ENCODE measurements around the gene ZNF664.

ZNF664 gene

DNA sequence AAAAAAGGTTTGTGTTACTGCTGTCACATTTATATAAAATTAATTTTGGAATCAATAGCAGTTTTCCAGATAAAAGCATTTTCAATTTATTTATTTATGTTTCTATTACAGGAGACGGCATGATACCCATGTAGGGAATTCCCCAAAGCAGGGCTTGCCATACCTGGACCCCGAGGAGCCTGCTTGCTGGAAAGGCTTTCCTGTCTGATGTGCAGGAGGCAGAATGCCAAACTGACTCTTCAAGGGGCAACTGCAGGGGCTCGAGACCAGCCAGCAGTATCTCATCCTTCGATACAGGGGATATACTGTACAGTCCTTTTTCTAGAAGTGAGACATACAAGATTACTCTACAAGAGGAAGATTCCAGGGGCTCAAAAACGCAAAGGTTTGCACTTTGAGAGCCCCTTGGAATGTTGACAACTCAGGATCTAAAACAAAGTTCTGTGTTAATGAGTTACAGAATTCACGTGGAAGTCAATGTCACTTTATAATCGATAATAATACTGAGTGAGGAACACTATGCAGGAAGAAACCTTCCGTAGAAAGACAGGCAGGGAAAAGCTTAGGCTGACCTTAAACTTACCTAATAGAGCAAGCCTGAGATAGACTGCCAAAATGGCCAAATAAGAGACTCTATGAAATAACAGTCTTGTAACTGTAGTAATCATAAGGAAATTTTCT, 38.6 kb downstream of the ZNF664 start:
- Histone ChIP-seq H3K4me1 (ENCODE audit: control insufficient read depth, insufficient read depth, low read length, poor library complexity, severe bottlenecking) (no peaks in the 10 kb centered on the region), H3K27ac (ENCODE audit: low read depth, low read length, severe bottlenecking) (no peak overlapping the region), H3K4me3 (ENCODE audit: extremely low read depth, insufficient read depth, low read length, poor library complexity, severe bottlenecking) (no peak overlapping the region), H3K9me3 (ENCODE audit: control insufficient read depth, low read length) (no peaks in the 10 kb centered on the region), H3K36me3 (ENCODE audit: control insufficient read depth, insufficient read depth, low read length) (peaks cover 59% of the 10 kb centered on the region)
- WGBS, 2 experiments (ENCODE audit: insufficient coverage in 2 of 2) = 87 to 91% methylated on average over 3 to 4 of the region's 8 CpGs

DNA sequence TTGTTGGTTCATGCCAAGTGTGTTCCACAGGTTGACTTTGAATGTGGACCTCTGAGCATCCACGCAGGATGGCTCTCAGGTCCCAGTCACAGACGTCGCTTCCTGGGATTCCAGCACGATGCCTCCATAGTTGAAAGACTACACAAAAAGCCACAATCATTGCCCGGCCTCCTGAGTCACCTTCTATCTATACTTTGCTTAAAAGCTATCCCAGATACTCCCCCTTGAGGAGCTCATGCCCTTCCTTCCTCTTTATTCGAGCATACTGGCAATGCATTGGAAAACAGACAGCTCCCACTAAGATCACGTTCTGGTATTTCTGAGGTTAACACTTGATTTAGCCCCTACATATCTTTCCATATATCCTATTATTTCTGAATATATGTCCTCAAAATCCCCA, 40.1 kb downstream of the ZNF664 start:
- H3K4me1 ChIP-seq (ENCODE audit: control insufficient read depth, insufficient read depth, low read length, poor library complexity, severe bottlenecking) = no peaks in the 10 kb centered on the region
- H3K9me3 ChIP-seq (ENCODE audit: control insufficient read depth, low read length) = no peaks in the 10 kb centered on the region
- H3K4me3 ChIP-seq (ENCODE audit: extremely low read depth, insufficient read depth, low read length, poor library complexity, severe bottlenecking) = no peak overlapping the region
- no peak overlapping the region for H3K27ac ChIP-seq (ENCODE audit: low read depth, low read length, severe bottlenecking)
- 89 to 95% methylated on average over 3 to 7 of the region's 7 CpGs for WGBS, 2 experiments (ENCODE audit: insufficient coverage in 2 of 2)
- peaks cover 55% of the 10 kb centered on the region for H3K36me3 ChIP-seq (ENCODE audit: control insufficient read depth, insufficient read depth, low read length)

DNA sequence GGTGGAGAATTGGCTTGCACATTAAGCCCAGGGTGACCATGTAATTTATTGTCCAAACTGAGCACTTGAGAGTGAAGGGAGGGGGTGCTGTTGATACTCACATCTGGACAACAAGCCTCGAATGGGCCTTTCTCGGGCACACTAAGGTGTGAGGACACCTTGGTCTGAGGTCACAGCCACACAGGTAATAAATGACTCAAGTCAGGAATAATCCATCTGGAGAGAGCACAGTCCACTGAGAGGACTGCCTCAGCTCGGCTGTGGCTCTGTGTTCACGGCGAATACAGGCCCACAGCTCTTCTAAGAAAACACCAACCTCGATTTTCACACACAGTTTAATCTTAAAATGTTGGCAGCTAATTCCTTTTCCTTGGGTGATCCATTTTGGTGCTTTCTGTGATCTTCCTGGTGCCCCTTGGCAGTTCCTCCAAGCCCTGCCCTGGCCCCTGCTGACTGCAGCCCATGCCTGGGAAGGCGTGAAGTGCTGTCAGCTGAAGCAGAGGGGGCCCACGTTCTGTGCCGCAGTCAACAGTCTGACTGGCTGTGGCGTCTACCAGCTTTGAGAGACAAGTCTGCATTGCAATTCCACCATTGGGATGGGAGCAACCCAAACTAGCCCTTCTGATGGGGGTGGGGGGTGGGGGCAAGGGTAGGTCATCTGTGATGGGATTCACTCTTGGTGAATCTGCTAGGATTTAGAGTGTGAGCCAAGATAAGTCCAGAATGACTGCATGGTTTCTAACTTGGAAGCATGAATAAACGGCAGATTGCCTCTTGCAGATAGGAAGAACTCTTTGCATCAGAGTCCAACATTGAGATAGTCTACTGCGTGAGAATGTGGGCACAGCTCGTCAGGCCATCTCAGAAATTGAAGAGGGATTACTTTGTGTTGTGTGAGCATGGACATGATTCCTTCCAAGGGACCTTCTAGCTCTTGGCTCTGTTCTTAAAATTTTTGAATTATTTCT, 42.8 kb downstream of the ZNF664 start:
- Histone ChIP-seq H3K27ac (ENCODE audit: low read depth, low read length, severe bottlenecking) (no peak overlapping the region), H3K4me1 (ENCODE audit: control insufficient read depth, insufficient read depth, low read length, poor library complexity, severe bottlenecking) (no peaks in the 10 kb centered on the region), H3K9me3 (ENCODE audit: control insufficient read depth, low read length) (no peaks in the 10 kb centered on the region), H3K4me3 (ENCODE audit: extremely low read depth, insufficient read depth, low read length, poor library complexity, severe bottlenecking) (no peak overlapping the region), H3K36me3 (ENCODE audit: control insufficient read depth, insufficient read depth, low read length) (peaks cover 43% of the 10 kb centered on the region)
- 85 to 90% methylated on average over 11 of the region's 13 CpGs for WGBS, 2 experiments (ENCODE audit: insufficient coverage in 2 of 2)

DNA sequence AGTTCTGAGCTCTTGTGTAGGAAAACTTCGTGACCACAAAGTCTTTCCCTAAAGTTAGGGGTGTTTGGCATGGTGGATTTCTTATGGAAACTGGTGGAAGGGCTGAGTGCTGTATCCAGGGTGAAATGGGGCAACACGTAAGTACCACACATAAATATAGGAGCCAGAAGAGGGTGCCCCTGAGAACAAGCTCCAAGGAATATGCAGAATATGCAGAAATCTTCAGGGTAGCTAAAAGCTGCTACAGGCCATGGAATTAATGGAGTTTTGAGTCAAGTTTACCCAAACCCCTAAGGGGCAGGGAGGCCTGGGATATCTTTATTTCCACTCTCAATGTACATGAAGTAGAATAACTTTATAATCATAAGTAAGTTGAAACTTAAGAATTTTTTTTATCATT, 44.0 kb downstream of the ZNF664 start:
- Histone ChIP-seq H3K9me3 (ENCODE audit: control insufficient read depth, low read length) (peaks cover 3% of the 10 kb centered on the region), H3K4me3 (ENCODE audit: extremely low read depth, insufficient read depth, low read length, poor library complexity, severe bottlenecking) (no peak overlapping the region), H3K36me3 (ENCODE audit: control insufficient read depth, insufficient read depth, low read length) (peaks cover 30% of the 10 kb centered on the region), H3K27ac (ENCODE audit: low read depth, low read length, severe bottlenecking) (no peak overlapping the region), H3K4me1 (ENCODE audit: control insufficient read depth, insufficient read depth, low read length, poor library complexity, severe bottlenecking) (no peaks in the 10 kb centered on the region)
- 83 to 100% methylated on average over 1 of the region's 2 CpGs for WGBS, 2 experiments (ENCODE audit: insufficient coverage in 2 of 2)

DNA sequence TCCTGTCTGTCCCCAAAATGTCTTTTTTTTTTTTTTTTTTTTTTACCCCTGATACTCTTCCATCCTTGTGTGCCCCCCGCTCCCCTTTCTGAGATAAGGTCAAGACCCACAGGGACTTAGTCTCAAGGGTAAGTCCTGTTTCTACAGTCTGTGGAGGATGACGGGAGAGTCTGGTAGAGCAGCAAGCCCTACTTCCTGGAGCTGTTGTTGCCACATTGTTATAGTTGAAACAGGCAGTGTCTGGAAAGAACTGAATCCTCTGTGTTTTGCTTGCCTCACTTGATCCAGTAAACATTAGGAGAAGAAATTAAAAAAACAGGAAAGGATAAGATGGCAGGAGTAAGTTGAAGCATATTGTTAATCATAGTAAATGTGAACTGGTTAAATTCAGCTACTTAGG, 45.5 kb downstream of the ZNF664 start:
- Histone ChIP-seq H3K4me1 (ENCODE audit: control insufficient read depth, insufficient read depth, low read length, poor library complexity, severe bottlenecking) (no peaks in the 10 kb centered on the region), H3K4me3 (ENCODE audit: extremely low read depth, insufficient read depth, low read length, poor library complexity, severe bottlenecking) (no peak overlapping the region), H3K27ac (ENCODE audit: low read depth, low read length, severe bottlenecking) (no peak overlapping the region), H3K9me3 (ENCODE audit: control insufficient read depth, low read length) (peaks cover 5% of the 10 kb centered on the region), H3K36me3 (ENCODE audit: control insufficient read depth, insufficient read depth, low read length) (peaks cover 16% of the 10 kb centered on the region)
- 75 to 83% methylated on average over 1 to 2 of the region's 2 CpGs for WGBS, 2 experiments (ENCODE audit: insufficient coverage in 2 of 2)

DNA sequence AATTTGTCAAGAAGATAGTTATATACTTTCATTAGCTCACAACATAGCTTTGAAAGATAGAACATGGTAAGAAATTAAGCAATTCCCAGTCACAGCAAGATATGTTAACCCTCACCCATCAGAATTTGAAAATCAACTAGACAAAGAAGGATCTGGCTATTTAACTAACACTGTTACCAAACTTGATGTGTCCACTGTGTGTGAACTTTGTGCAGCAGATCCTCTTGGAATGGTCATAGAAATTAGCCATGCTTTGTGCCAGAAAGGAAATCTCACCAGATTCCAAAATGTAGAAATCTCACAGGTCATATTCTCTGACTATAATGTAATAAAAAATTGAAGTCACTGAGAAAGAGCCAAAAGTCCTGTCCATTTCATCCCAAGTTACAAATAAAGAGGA, 46.1 kb downstream of the ZNF664 start:
- no peaks in the 10 kb centered on the region for H3K4me1 ChIP-seq (ENCODE audit: control insufficient read depth, insufficient read depth, low read length, poor library complexity, severe bottlenecking)
- H3K27ac ChIP-seq (ENCODE audit: low read depth, low read length, severe bottlenecking) = no peak overlapping the region
- H3K4me3 ChIP-seq (ENCODE audit: extremely low read depth, insufficient read depth, low read length, poor library complexity, severe bottlenecking) = no peak overlapping the region
- H3K36me3 ChIP-seq (ENCODE audit: control insufficient read depth, insufficient read depth, low read length) = peaks cover 15% of the 10 kb centered on the region
- peaks cover 5% of the 10 kb centered on the region for H3K9me3 ChIP-seq (ENCODE audit: control insufficient read depth, low read length)

DNA sequence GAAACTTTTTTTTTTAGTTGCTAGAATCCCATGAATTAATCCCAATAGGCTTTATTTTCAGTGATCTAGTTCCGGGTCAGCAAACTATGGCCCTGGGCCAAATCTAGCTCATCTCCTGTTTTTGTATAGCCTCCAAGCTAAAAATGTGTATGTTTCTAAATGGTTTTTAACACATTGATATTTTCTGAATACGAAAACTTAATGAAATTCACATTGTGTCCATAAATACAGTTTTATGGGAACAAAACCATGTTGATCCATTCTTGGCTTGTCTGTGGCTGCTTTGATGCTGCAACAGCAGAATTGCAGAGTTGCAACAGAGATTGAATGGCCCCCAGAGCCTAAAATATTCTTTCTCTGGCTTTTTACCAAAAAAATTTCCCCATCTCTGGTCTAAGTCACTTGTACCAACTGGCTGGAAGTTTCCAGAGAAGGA, 47.5 kb downstream of the ZNF664 start:
- Histone ChIP-seq H3K27ac (ENCODE audit: low read depth, low read length, severe bottlenecking) (no peak overlapping the region), H3K4me3 (ENCODE audit: extremely low read depth, insufficient read depth, low read length, poor library complexity, severe bottlenecking) (no peak overlapping the region), H3K4me1 (ENCODE audit: control insufficient read depth, insufficient read depth, low read length, poor library complexity, severe bottlenecking) (peaks cover 7% of the 10 kb centered on the region), H3K9me3 (ENCODE audit: control insufficient read depth, low read length) (peaks cover 5% of the 10 kb centered on the region), H3K36me3 (ENCODE audit: control insufficient read depth, insufficient read depth, low read length) (peaks cover under 1% of the 10 kb centered on the region)
- WGBS, 2 experiments (ENCODE audit: insufficient coverage in 2 of 2) = no CpG with 5 or more reads among the region's 2 CpGs

DNA sequence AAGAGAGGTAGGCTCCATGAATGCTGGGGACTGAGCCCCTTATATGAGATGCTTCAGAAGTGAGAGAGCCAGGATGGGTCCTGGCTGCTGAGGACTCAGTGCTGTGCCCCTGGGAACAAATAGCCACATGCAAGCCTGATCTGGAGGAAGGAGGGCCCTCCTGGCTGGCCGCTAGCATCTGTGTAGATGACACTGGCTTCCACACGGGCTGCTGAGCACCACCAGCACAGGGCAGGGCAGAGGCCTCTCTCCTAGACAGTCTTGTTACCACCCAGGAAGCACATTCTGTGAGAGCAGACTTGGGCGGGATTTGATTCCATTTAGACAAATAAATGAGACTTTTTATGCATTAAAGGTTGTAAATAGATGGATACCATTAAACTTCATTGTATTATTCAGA, 48.0 kb downstream of the ZNF664 start:
- WGBS, 2 experiments (ENCODE audit: insufficient coverage in 2 of 2) = 75 to 96% methylated on average over 2 of the region's 3 CpGs
- Histone ChIP-seq H3K36me3 (ENCODE audit: control insufficient read depth, insufficient read depth, low read length) (no peaks in the 10 kb centered on the region), H3K4me3 (ENCODE audit: extremely low read depth, insufficient read depth, low read length, poor library complexity, severe bottlenecking) (no peak overlapping the region), H3K27ac (ENCODE audit: low read depth, low read length, severe bottlenecking) (no peak overlapping the region), H3K9me3 (ENCODE audit: control insufficient read depth, low read length) (peaks cover 5% of the 10 kb centered on the region), H3K4me1 (ENCODE audit: control insufficient read depth, insufficient read depth, low read length, poor library complexity, severe bottlenecking) (peaks cover 7% of the 10 kb centered on the region)

DNA sequence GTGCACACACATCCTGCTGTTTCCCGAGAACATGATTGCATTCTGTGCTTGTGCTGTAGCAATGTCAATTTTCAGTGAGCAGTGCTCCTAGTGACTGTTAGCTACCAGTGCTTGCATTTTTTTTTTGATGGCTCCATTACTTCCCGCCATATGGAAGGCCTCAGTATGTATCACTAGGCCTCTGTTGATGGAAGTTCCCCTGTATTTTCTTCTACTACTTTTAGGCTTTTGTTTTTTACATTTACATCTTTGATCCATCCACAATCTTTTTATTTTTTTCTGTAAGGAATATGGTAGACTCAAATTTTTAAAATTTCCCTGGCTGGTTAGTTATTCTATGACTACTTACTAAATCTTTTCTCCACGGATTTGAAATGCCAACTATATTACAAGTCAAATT, 49.1 kb downstream of the ZNF664 start:
- H3K4me1 ChIP-seq (ENCODE audit: control insufficient read depth, insufficient read depth, low read length, poor library complexity, severe bottlenecking) = peaks cover 18% of the 10 kb centered on the region
- no peaks in the 10 kb centered on the region for H3K36me3 ChIP-seq (ENCODE audit: control insufficient read depth, insufficient read depth, low read length)
- H3K4me3 ChIP-seq (ENCODE audit: extremely low read depth, insufficient read depth, low read length, poor library complexity, severe bottlenecking) = no peak overlapping the region
- H3K27ac ChIP-seq (ENCODE audit: low read depth, low read length, severe bottlenecking) = no peak overlapping the region
- peaks cover 5% of the 10 kb centered on the region for H3K9me3 ChIP-seq (ENCODE audit: control insufficient read depth, low read length)
- WGBS, 2 experiments (ENCODE audit: insufficient coverage in 2 of 2) = 94 to 100% methylated on average over 1 to 2 of the region's 3 CpGs

DNA sequence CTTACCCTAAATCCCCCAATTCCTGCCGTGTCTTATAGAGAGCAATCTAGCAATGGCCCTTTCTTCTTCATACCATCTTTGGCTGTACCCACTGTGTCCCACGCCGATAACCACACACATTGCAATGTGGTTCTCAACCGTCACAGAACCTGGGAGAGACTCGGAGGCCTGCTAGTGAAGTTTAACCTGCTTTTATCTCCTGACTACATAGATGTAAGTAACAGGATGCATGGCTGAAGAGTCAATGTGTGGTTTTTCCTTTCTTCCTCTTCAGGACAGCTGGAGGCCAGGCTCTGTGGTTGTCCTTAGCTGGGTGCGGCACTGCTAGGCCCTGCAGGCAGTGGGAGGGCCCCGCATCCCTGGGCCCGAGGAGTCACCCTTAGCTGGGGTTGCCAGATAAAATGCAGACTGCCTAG, 51.3 kb downstream of the ZNF664 start:
- Histone ChIP-seq H3K27ac (ENCODE audit: low read depth, low read length, severe bottlenecking) (no peak overlapping the region), H3K4me3 (ENCODE audit: extremely low read depth, insufficient read depth, low read length, poor library complexity, severe bottlenecking) (no peak overlapping the region), H3K9me3 (ENCODE audit: control insufficient read depth, low read length) (peaks cover 5% of the 10 kb centered on the region), H3K36me3 (ENCODE audit: control insufficient read depth, insufficient read depth, low read length) (no peaks in the 10 kb centered on the region), H3K4me1 (ENCODE audit: control insufficient read depth, insufficient read depth, low read length, poor library complexity, severe bottlenecking) (peaks cover 38% of the 10 kb centered on the region)
- WGBS, 2 experiments (ENCODE audit: insufficient coverage in 2 of 2) = 84 to 93% methylated on average over 4 to 8 of the region's 8 CpGs

DNA sequence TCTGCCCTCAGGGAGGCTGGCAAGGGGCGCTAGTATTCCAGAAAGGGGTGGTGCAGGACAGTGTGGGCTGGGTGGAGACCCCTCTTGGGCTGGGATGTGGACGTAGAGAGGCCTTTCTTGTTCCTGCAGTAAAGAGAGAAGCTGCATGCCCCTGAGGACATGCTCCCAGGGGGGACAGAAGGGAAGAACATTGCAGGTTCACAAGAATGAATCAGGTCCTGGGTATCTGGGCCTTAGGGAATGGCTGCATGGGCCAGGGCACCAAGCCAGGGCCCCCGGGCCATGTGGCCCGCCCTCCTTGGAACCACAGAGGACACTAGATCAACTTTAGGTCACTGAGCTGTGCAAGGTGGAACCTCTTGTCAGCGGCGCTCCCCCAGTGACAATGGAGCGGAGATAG, 51.8 kb downstream of the ZNF664 start:
- Histone ChIP-seq H3K27ac (ENCODE audit: low read depth, low read length, severe bottlenecking) (no peak overlapping the region), H3K4me3 (ENCODE audit: extremely low read depth, insufficient read depth, low read length, poor library complexity, severe bottlenecking) (no peak overlapping the region), H3K9me3 (ENCODE audit: control insufficient read depth, low read length) (peaks cover 5% of the 10 kb centered on the region), H3K36me3 (ENCODE audit: control insufficient read depth, insufficient read depth, low read length) (no peaks in the 10 kb centered on the region), H3K4me1 (ENCODE audit: control insufficient read depth, insufficient read depth, low read length, poor library complexity, severe bottlenecking) (peaks cover 43% of the 10 kb centered on the region)
- WGBS, 2 experiments (ENCODE audit: insufficient coverage in 2 of 2) = 93 to 98% methylated on average over 6 to 7 of the region's 7 CpGs
